GM19395 (cell line): ENCODE measurements around the gene LIN7A.
A peak's percentile ranks its signal among the peaks of the same experiment; 100 is the strongest.

Experiments
- ATAC-seq: cut with Tn5 transposase; IDR thresholded peaks from one replicate; pipeline ENCODE4 v1.9.1; 2021; ENCODE audit warnings: mild to moderate bottlenecking, moderate library complexity; ENCODE audit not compliant: unreplicated experiment

LIN7A gene

GRCh38 chr12:80937391-80938238 lies at the start of gene LIN7A:
Gene LIN7A (minus strand): TSS chr12:80937934. CDS start chr12:80937722, 212 bp downstream.
- ATAC-seq = peak; percentile 23

GRCh38 chr12:80986224-80986623 lies 48.5 kb upstream of the LIN7A start:
- ATAC-seq = no peak

GRCh38 chr12:80979816-80980215 lies 42.1 kb upstream of the LIN7A start:
- no peak for ATAC-seq

DNA sequence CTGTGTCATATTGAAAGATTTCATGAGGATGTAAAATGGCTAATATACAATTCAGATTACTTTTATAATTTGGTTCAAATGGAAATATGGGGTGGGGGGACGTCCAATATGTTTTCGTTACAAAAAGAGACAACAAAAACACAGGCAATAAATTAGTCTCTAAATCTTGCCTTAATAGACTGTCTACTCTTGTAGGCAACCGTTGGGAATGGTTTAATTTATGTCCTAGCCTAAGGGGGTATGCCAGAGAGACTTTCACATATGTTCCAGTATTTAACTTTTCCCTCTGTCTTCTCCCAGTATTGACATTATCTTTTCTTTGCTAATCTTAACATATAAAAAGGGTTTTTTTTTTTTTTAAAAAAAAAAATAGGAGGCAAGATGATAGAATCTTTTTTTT lies 41.5 kb upstream of the LIN7A start:
- no peak for ATAC-seq

DNA sequence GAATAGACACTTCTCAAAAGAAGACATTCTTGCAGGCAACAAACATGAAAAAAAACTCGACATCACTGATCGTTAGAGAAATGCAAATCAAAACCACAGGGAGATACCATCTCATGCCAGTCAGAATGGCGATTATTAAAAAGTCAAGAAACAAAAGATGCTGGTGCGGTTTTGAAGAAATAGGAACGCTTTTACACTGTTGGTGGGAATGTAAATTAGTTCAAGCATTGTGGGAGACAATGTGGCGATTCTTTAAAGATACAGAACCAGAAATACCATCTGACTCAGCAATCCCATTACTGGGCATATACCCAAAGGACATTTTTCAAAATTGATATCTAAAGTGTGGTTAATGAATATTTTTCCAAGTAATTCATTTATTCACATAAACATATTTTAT lies 39.6 kb upstream of the LIN7A start:
- no peak for ATAC-seq

GRCh38 chr12:80968326-80968725 lies 30.6 kb upstream of the LIN7A start:
- ATAC-seq = no peak

GRCh38 chr12:80967565-80967964 lies 29.8 kb upstream of the LIN7A start:
- ATAC-seq = no peak

DNA sequence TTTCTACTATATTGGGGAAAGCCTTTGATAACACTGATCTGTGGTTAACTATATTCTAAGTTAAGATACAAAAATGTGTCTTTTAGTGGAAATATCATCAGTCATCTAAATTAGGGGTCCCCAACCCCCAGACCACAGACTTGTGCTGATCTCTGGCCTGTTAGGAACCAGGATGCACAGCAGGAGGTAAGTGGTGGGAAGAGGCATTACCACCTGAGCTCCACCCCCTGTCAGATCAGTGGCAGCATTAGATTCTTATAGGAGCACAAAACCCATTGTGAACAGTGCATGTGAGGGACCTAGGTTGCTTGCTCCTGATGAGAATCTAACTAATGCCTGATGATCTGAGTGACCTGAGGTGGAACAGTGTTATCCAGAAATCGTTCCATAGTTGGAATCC lies 28.3 kb upstream of the LIN7A start:
- no peak for ATAC-seq

DNA sequence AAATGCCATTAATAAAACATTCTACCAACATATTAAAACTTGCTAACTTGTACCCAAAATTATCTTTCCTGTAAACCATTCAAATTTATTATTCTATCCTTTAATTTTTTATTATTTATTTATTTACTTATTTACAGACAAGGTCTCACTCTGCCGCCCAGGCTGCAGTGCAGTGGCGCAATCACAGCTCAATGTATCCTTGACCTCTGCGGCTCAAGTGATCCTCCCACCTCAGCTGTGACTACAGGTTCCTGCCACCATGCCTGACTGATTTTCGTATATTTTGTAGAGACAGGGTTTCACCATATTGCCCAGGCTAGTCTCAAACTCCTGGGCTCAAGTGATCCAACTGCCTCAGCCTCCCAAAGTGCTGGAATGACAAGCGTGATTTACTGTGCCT lies 20.4 kb upstream of the LIN7A start:
- no peak for ATAC-seq

DNA sequence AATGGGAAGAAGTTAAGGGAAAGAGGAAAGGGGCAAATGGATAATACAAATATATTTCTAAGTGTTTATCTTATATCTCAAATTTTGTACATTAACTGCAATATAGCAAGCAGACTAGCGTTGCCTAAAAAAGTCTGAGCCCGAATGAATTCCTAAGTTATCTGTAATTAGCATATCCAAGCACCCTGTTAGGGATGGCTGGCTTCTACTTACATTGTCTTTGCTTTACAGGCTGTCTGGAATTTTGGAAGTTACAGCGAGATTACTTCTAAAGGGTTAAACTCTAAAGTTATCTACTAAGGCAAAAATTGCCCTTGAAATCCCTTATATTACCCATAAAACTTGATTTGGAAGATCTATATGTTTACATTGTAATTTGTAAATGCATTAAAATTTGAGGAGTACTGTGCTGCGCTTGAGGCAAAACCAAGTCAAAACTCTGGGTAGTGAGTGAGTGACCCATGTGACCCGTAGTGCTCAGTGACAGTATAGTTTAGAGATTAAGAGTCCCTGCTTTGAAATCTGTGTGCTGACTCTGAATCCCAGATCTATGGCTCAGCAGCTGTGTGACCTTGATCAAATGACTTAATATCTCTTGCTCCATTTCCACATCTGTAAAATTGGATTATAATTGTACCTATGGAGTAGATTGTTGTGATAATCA lies 17.3 kb upstream of the LIN7A start:
- ATAC-seq = no peak

- no peak for ATAC-seq
These were observed 14.7 kb upstream of the LIN7A start for GRCh38 chr12:80952443-80952842.

- no peak for ATAC-seq
These were observed 8.9 kb upstream of the LIN7A start for GRCh38 chr12:80946591-80946990.

GRCh38 chr12:80943338-80943737 lies 5.6 kb upstream of the LIN7A start:
- no peak for ATAC-seq

DNA sequence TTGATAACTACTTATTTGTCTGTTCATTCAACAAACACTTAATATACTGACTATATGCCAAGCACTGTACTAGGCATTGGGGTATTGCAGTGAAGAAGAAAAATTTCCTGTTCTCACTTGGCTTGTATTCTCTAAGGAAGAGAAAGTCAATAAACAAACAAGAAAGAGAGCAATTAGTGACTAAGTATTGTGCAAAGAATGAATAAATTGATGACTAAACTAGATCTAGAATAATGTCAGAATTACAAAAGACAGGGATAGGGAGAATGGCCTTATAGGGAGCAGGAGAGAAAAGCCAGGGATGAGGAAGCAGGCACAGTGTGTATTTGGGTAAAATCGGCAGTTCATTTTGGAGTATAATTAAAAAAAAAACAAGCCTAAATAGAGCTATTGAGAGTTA lies 4.2 kb upstream of the LIN7A start:
- ATAC-seq = no peak

GRCh38 chr12:80939231-80939950 lies 1.7 kb upstream of the LIN7A start:
- ATAC-seq = no peak

DNA sequence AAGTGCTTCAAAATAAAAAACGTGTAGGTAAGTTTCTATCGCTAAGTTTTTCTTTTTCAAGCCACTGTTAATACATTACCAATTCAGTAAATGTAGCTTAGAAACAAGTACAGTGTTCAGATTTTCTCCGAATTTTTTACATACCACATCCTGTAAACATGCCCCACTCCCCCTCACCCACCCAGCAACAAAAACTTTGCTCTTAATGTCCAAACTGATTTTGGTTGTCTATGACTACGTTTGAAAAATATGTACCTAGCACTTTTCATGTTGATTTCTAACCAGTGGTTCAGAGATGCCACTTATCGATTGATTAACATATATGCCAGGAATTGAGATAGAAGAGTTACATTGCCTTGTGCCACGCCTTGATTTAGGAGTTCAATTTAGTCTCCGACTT lies 663 bp upstream of the LIN7A start:
- ATAC-seq = peak; percentile 29

DNA sequence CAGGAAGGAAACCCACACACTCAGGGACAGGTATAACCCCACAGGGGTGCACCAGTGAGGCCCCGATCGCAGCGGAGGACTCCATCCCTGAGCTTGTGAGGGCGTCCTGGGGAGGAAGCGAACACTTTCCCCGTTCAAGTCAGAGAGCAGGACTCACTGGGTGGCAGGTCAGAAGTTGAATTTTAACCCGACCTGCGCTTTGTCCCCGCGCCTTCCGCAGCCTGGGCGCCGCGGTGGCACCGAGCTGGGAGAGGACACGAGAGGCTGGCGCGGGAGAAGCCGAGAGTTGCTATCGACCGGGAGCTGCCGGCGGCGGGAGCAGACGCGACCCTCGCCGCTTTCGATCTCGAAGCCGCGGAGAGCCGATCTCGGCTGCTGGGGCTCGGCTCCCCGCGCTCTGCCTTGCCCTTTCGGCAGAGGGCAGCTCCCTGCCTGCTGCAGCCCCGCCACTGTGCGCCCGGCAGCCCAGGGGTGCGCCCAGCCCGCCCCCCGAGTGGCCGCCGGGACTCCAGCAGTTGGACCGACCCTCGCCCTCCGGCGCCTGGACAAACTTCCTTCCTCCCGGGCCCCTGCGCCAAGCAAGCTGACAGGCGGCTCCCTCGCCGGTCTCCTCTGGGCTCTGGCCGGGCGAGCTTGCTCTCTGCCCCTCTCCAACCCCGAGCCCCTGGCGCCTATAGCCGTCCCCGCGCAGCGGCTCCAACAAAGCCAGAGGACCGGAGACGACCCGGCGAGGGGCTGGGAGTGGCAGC lies 918 bp downstream of the LIN7A start:
- ATAC-seq = peak; percentile 54

- peak; percentile 4 for ATAC-seq
These were observed 1.4 kb downstream of the LIN7A start for GRCh38 chr12:80936353-80936641.

- no peak for ATAC-seq
These were observed 2.6 kb downstream of the LIN7A start for GRCh38 chr12:80935111-80935510.

- no peak for ATAC-seq
These were observed 11.8 kb downstream of the LIN7A start for GRCh38 chr12:80925983-80926382.

DNA sequence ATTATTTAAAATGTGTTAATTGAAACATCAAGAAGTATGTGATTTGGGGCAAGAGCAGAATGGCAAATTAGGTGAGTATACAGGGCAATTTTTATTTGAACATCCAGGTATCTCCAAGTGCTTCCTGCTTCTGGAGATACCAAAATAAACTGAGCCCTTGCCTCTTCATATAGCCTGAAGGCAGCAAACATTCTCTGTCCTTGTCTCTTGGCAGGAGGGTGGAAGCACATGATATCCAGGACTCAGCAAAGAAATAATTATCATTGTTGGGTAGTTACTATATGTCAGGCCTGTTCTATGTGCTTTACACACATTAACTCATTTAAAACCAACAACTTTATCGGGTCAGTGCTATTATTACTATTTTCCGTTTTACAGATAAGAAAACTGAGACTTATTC lies 12.5 kb downstream of the LIN7A start:
- ATAC-seq = no peak
